Esophagus squamous epithelium (tissue), 5 donors: ENCODE results near the gene MED26. TPM values are rescaled to one million over a fixed set of nuclear protein-coding genes. Genes with fewer than 3 reads are reported as not detected.

Experiments used
- DNase-seq: peaks from one replicate; lab custom pipeline; 2025; lab: John Stamatoyannopoulos, UW
- H3K27ac ChIP-seq, 4 donors: fragments of 200-600 bp; sonication (generic); one replicate each; pipeline ENCODE4 v1.5.1; 2016 to 2019; ENCODE audit warnings: mild to moderate bottlenecking in 1 of 4
- H3K27me3 ChIP-seq, 4 donors: fragments of 200-600 bp; sonication (generic); 1 replicate in 3 of 4; 2 replicates in 1 of 4; pipeline versions ENCODE4 v1.5.1 to v1.6.0; 2017 to 2021; ENCODE audit warnings: antibody characterized with exemption in 1 of 4
- H3K36me3 ChIP-seq, 3 donors: fragments of 200-600 bp; sonication (generic); one replicate each; pipeline ENCODE4 v1.5.1; 2016 to 2019
- H3K4me1 ChIP-seq, 3 donors: fragments of 200-600 bp; sonication (generic); one replicate each; pipeline ENCODE4 v1.5.1; 2017 to 2019
- H3K4me3 ChIP-seq, 4 donors: fragments of 200-600 bp; sonication (generic); 1 replicate in 3 of 4; 2 replicates in 1 of 4; pipeline ENCODE4 v1.5.1; 2016 to 2019; ENCODE audit warnings: mild to moderate bottlenecking in 2 of 4, moderate library complexity in 1 of 4
- H3K9me3 ChIP-seq, 3 donors: fragments of 200-600 bp; sonication (generic); one replicate each; pipeline ENCODE4 v1.5.1; 2016 to 2019
- POLR2A ChIP-seq, 4 donors: fragments of 450-650 bp; IDR thresholded peaks; one replicate each; pipeline ENCODE4 v1.6.1; 2017; ENCODE audit warnings: antibody characterized with exemption in 4 of 4, mild to moderate bottlenecking in 4 of 4, moderate library complexity in 3 of 4
- WGBS, 2 donors: methylation state at CpG; one replicate each; pipeline ENCODE4 v1.1.5; 2018; 5-methylcytosine and 5-hydroxymethylcytosine counted together
- intact Hi-C: fragments of 100-400 bp; cut with DNase I; formaldehyde crosslinking; loops from one replicate; pipeline ENCODE4 v1.15.0; 2022
- total RNA-seq, 4 donors: library from RNA; depleted of rRNA; stranded (reverse); fragments of >200 nt; gene quantifications; one replicate each; pipeline ENCODE4 v1.1.0, GENCODE V29; 2016
- TF ChIP-seq, protein P1 (sequence below), 6 experiments: fragments of 450-650 bp in 4 of 6; fragments of 200-600 bp in 2 of 6; sonication (generic) in 2 of 6; IDR thresholded peaks; one replicate each; pipeline ENCODE4 v1.5.1; 2016 to 2019; ENCODE audit warnings: antibody characterized with exemption in 6 of 6, mild to moderate bottlenecking in 4 of 6, moderate library complexity in 4 of 6
- donor health status: DM: yes; HTN: yes; CAD: no.

The MED26 gene
- total RNA-seq, 4 donors from 2014 or later, result 5.1 to 9.9 (median 8.4) TPM

DNA sequence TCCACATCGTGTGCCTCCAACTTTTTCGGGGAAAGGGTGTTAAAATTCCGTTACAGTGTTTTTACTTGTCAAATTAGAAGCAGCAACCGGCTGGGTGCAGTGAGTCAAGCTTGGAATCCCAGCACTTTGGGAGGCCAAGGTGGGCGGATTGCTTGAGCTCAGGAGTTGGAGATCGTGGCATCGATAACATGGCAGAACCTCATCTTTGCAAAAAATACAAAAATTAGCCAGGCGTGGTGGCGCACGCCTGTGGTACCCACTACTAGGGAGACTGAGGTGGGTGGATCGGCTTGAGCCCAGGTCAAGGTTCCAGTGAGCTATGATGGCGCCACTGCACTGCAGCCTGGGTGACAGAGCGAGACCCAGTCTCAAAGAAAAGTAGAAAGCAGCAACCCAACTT is 54.7 kb downstream of the MED26 start:
- Histone ChIP-seq H3K27ac (peak overlapping the region; percentile 90 to 95 (median 92)), H3K4me1 (peaks cover 15 to 63% (median 36%) of the 10 kb centered on the region in 3 donors), H3K4me3 (peak overlapping the region; percentile 72 to 95 (median 84)), H3K9me3 (no peaks in the 10 kb centered on the region), H3K36me3 (peaks cover 6 to 52% (median 32%) of the 10 kb centered on the region in 3 donors), H3K27me3 (no peaks in the 10 kb centered on the region)
- no peak for DNase-seq
- 64 to 66% methylated on average over 13 of the region's 13 CpGs for WGBS, 2 donors
- TF ChIP-seq, protein P1, sequence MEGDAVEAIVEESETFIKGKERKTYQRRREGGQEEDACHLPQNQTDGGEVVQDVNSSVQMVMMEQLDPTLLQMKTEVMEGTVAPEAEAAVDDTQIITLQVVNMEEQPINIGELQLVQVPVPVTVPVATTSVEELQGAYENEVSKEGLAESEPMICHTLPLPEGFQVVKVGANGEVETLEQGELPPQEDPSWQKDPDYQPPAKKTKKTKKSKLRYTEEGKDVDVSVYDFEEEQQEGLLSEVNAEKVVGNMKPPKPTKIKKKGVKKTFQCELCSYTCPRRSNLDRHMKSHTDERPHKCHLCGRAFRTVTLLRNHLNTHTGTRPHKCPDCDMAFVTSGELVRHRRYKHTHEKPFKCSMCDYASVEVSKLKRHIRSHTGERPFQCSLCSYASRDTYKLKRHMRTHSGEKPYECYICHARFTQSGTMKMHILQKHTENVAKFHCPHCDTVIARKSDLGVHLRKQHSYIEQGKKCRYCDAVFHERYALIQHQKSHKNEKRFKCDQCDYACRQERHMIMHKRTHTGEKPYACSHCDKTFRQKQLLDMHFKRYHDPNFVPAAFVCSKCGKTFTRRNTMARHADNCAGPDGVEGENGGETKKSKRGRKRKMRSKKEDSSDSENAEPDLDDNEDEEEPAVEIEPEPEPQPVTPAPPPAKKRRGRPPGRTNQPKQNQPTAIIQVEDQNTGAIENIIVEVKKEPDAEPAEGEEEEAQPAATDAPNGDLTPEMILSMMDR (IDR thresholded peaks at IDR 0.05), result no peak
- TF ChIP-seq POLR2A (IDR thresholded peaks at IDR 0.05), result no peak
- intact Hi-C loops, result loop anchor here (10.0 kb wide), 1 partner anchor 52 kb away; the partner anchor contains the start of gene MED26

DNA sequence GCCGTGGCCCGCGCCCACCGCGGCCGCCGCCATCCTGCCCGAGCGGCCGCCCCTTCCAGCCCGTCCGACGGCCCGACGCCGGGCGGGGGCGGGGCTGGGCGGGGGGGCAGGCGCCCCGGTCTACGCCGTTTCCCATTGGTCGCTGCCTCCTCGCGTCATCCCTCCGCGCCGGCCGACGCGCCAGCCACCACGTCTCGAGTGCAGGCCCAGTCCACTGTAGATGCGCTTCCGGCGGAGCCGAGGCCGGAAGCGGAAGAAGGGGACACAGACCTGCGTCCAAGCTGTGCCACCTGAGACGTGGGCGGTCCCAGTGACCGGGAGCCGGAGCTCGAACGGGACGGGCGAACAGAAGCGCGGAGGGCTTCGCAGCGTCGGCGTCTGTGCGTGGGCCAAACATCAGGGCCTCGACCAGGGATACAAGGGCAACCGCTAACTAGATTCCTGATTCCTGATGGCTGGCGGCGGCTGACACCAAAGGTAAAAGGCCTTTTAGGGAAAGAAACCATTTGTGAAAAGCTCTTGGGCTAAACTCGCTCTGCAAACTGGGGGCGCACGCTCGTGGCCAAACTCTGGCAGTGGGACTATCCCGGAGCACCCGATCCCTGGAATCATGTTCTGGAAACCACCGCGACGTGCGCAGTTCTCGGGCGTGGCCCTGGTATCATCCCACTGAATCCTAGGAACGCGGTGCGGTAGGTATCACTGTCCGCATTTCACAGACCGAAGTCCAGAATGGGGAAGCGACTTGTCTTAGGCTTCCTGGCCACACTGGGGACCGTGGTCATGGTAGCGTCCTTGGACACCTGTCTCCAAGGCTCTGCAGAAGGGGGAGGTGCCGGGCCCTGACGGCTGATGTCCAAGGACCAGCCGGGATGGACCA is 55.4 kb downstream of the MED26 start, which contains the start of gene SLC35E1:
SLC35E1 (minus strand) TSS at position 84 of the 880 bp plus-strand sequence; CDS start at position 33, 51 bp downstream.
- Histone ChIP-seq H3K36me3 (peaks cover under 1 to 52% (median 32%) of the 10 kb centered on the region in 3 donors), H3K27me3 (no peaks in the 10 kb centered on the region), H3K27ac (peak within 1 kb of the TSS; percentile 90 to 95 (median 92)), H3K4me1 (peaks cover 15 to 63% (median 36%) of the 10 kb centered on the region in 3 donors), H3K9me3 (no peaks in the 10 kb centered on the region), H3K4me3 (peak within 1 kb of the TSS; percentile 72 to 95 (median 84))
- intact Hi-C loops, result loop anchor here (10.0 kb wide), 1 partner anchor 52 kb away; the partner anchor contains the start of gene MED26
- peak; percentile 77 for DNase-seq
- TF ChIP-seq, protein P1 (IDR thresholded peaks at IDR 0.05), result no peak
- TF ChIP-seq POLR2A (IDR thresholded peaks at IDR 0.05), result peak in 3 of 4 donors; percentile 68 to 77 (median 74)
- WGBS, 2 donors, result 0% methylated on average over 12 to 27 of the region's 83 CpGs

DNA sequence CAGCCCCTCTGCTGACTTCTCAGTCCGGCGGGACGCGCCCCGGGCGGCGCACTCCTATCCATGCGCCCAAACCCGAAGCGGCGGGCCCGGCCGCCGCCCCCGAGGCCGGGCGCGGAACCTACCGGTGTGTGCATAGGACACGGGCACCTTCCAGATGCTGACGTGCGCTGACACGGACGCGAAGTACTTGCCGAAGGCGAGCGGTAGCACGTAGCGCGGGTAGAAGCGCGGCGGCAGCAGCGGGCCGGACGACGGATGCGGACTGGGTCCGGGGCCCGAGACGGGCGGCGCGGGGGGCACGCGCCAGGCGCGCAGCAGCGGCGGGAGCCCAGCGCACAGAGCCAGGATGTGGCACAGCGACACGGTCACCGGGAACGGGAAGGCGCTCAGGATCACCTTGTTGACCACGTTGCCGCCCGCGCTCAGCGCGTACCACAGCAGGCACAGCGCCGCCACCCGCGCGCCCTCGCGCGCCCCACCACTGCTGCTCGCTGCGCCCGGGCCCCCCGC is 56.1 kb downstream of the MED26 start:
- H3K4me3 ChIP-seq, result peak overlapping the region; percentile 72 to 95 (median 84)
- H3K9me3 ChIP-seq, result no peaks in the 10 kb centered on the region
- no CpG with 5 or more reads among the region's 75 CpGs for WGBS, 2 donors
- intact Hi-C loops, result loop anchor here (10.0 kb wide), 1 partner anchor 53 kb away; the partner anchor contains the start of gene MED26
- no peaks in the 10 kb centered on the region for H3K27me3 ChIP-seq
- peak overlapping the region; percentile 73 to 95 (median 92) for H3K27ac ChIP-seq
- TF ChIP-seq, protein P1 (IDR thresholded peaks at IDR 0.05), result peak in 1 of 6 experiments; percentile 6
- TF ChIP-seq POLR2A (IDR thresholded peaks at IDR 0.05), result no peak
- peaks cover 4 to 52% (median 25%) of the 10 kb centered on the region in 3 donors for H3K36me3 ChIP-seq
- no peak for DNase-seq
- H3K4me1 ChIP-seq, result peaks cover 15 to 63% (median 36%) of the 10 kb centered on the region in 3 donors

DNA sequence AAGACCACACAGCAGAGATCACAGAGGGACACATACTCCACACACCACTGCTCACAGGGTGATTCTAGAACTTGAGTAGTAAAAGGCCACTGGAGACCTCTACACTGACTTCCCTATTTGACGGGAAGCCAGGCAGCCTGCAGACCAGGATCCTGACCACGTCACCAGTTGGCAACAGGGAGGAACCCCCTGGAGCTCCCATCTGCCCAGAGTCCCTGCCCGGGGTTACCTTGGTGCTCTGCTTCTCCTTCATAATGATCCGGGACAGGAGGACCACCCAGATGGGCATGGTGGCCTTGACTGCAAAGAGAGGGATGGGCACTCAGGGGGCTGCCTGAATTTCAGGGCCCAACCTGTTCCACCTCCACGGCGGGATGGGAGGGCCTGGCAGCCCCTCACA is 56.7 kb downstream of the MED26 start:
- peak overlapping the region; percentile 72 to 95 (median 84) for H3K4me3 ChIP-seq
- H3K27ac ChIP-seq, result peak overlapping the region; percentile 73 to 95 (median 92)
- peaks cover 4 to 52% (median 24%) of the 10 kb centered on the region in 3 donors for H3K36me3 ChIP-seq
- no peaks in the 10 kb centered on the region for H3K9me3 ChIP-seq
- H3K4me1 ChIP-seq, result peaks cover 15 to 63% (median 36%) of the 10 kb centered on the region in 3 donors
- TF ChIP-seq POLR2A (IDR thresholded peaks at IDR 0.05), result no peak
- TF ChIP-seq, protein P1 (IDR thresholded peaks at IDR 0.05), result no peak
- intact Hi-C loops, result loop anchor here (10.0 kb wide), 1 partner anchor 54 kb away; the partner anchor contains the start of gene MED26
- WGBS, 2 donors, result 10 to 12% methylated on average over 3 to 6 of the region's 6 CpGs
- no peak for DNase-seq
- H3K27me3 ChIP-seq, result no peaks in the 10 kb centered on the region
